HepG2 (cell line): ENCODE measurements around the gene HINFP. TPM values are rescaled to one million over a fixed set of nuclear protein-coding genes. Genes with fewer than 3 reads are reported as not detected.

Experiments
- CEBPZ ChIP-seq: IDR thresholded peaks from 2 replicates; pipeline ENCODE4 v1.6.1; 2012; ENCODE audit warnings: low read length, improper control_type of control experiment
- ZBTB40 ChIP-seq, 2 experiments: fragments of 450-650 bp in 1 of 2; sonication (generic) in 1 of 2; formaldehyde crosslinking in 1 of 2; IDR thresholded peaks; 2 replicates each; pipeline versions ENCODE4 v1.6.1 to v1.8.0; 2016 to 2022; ENCODE audit warnings: antibody characterized with exemption in 1 of 2, mild to moderate bottlenecking in 1 of 2, missing genetic modification reagents in 1 of 2
- ZNF232 ChIP-seq: sonication (generic); formaldehyde crosslinking; IDR thresholded peaks from 2 replicates; pipeline ENCODE4 v1.4.0; 2020; ENCODE audit warnings: missing genetic modification reagents, borderline replicate concordance
- ZNF407 ChIP-seq: sonication (generic); formaldehyde crosslinking; IDR thresholded peaks from one replicate; pipeline ENCODE4 v1.5.1; 2020; ENCODE audit warnings: mild to moderate bottlenecking, missing genetic modification reagents; ENCODE audit errors: not compliant biosample characterization
- ZNF496 ChIP-seq: sonication (generic); formaldehyde crosslinking; IDR thresholded peaks from 2 replicates; pipeline ENCODE4 v1.8.1; 2023; ENCODE audit warnings: mild to moderate bottlenecking, moderate library complexity, missing genetic modification reagents; ENCODE audit not compliant: insufficient replicate concordance
- polyA plus RNA-seq, 8 experiments: library from polyadenylated mRNA; depleted of rRNA in 3 of 8; stranded (reverse) in 7 of 8; unstranded in 1 of 8; fragments of >200 nt; fragmentation: Illumina TruSeq in 4 of 8; extraction: Trizol in 4 of 8; gene quantifications; 2 replicates each; pipeline versions ENCODE4 v1.2.1 to v1.2.3, GENCODE V29; 2011 to 2016; ENCODE audit warnings: low read depth in 4 of 8, missing spikeins in 1 of 8, mixed read lengths in 1 of 8; ENCODE audit not compliant: insufficient read depth in 1 of 8
- total RNA-seq, 5 experiments: library from RNA; depleted of rRNA; stranded (reverse); fragments of >200 nt; fragmentation: Illumina TruSeq; extraction: Trizol; gene quantifications; 2 replicates each; pipeline ENCODE4 v1.2.3, GENCODE V29; 2016; ENCODE audit warnings: low read depth in 1 of 5

The HINFP gene
- total and polyA plus RNA-seq, 2 of the 13 experiments (the other 11 are each of a cell fraction or from before 2014, with no cell fraction given): 15.1 to 21.4 TPM

GRCh38 chr11:119168471-119169281, 47.3 kb downstream of the HINFP start, which contains the start of gene NLRX1 (continued):
- TF ChIP-seq ZNF407 (CRISPR knock-in tag): peak; percentile 53
- no peak for TF ChIP-seq ZNF496 (CRISPR knock-in tag)
- TF ChIP-seq ZBTB40 (IDR thresholded peaks at IDR 0.05): no peak
- TF ChIP-seq ZBTB40 (CRISPR knock-in tag; IDR thresholded peaks at IDR 0.05): no peak
- TF ChIP-seq ZNF232 (CRISPR knock-in tag): peak; percentile 39; the same call in 1 of the 2 replicates
- TF ChIP-seq CEBPZ: no peak
